ENCODE results near the gene ARL6.

The ARL6 gene

DNA sequence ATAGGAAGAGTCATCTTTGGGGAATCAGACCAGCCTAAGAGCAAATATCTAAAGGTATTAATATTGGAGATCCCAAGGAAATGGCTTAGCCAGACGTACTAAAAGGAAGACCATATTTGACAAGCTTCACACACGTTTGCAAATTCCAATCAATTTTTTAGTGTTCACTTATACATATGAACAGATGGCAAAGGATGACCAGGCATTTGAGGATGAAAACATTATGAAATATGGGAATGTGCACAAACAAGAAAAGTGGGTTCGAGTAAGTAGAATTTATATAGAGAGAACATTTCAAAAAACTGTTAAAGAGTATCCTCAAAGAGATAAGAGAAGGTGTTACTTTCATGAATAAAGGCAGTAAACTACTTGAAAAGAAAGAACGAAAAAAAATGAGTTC, 31.4 kb downstream of the ARL6 start:
- Histone ChIP-seq H3K4me3 (no peak overlapping the region), H3K36me3 (replicated peaks) (no peaks in the 10 kb centered on the region), H3K27me3 (ENCODE audit: low read depth) (no peaks in the 10 kb centered on the region), H3K4me1 (0 out of 2 replicates have a peak, but pooled peaks cover 5% of the 10 kb centered on the region), H3K9me3 (no peaks in the 10 kb centered on the region)
- DNase-seq (ENCODE audit: low spot score in 2 of 2), result no peak
- in situ Hi-C loops (cut with MboI; ENCODE audit: low sequenced_read_pairs), result loop anchor here (25.0 kb wide), 1 partner anchor 541 kb away; no protein-coding TSS in a partner anchor

DNA sequence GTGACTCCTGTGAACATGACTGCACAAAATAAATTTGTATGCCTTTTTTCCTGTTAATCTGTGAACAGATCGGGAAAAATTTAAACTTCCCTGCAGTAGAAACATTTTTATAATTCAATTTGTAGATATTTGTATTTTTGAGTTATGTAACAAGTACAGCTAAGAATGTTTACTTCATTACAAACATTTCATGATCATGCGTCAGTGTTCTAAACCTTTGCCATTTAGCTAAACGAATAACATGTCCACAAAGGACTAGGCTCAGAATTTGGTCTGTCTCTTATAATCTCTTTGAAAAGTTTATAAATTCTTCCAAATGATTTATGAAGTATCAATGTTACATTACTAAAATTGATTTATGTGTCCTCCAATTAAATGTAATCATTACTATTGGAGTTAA, 39.9 kb downstream of the ARL6 start:
- no peak overlapping the region for H3K4me3 ChIP-seq
- H3K9me3 ChIP-seq, result no peaks in the 10 kb centered on the region
- in situ Hi-C loops (cut with MboI; ENCODE audit: low sequenced_read_pairs), result no loop called here
- no peaks in the 10 kb centered on the region for H3K27me3 ChIP-seq (ENCODE audit: low read depth)
- 0 out of 2 replicates have a peak, but pooled peaks cover 5% of the 10 kb centered on the region for H3K4me1 ChIP-seq
- DNase-seq (ENCODE audit: low spot score in 2 of 2), result no peak
- no peaks in the 10 kb centered on the region for H3K36me3 ChIP-seq (replicated peaks)

DNA sequence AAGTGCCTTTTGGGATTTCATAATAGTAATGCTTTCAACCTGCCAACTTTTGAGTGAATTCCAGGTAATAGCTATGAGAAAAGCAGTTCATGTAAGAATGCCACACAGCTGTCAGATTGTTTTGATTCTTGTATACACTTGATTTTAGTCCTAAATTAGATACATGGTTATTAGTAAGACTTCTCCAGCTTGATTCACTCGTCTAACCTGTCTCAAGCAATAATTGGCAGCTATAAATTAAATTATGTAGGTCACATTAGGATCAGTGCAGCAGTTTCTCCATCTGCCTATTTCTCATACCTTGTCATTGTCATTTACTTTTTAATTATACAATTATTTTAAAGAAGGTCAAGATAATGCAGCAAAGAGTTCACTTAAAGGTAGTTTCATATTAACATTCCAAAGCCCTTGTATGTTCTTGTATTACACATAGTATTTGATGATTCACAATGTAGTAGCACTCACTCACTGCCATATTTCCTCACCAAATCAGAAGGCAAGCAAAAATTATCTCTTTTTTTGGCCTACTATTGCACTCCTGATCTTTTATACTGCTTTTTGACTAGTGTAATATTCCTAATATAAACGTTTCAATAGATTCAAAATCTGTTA, 46.3 kb downstream of the ARL6 start:
- H3K4me3 ChIP-seq, result no peak overlapping the region
- H3K4me1 ChIP-seq, result no peaks in the 10 kb centered on the region
- H3K27me3 ChIP-seq (ENCODE audit: low read depth), result no peaks in the 10 kb centered on the region
- in situ Hi-C loops (cut with MboI; ENCODE audit: low sequenced_read_pairs), result no loop called here
- no peak for DNase-seq (ENCODE audit: low spot score in 2 of 2)
- no peaks in the 10 kb centered on the region for H3K9me3 ChIP-seq
- H3K36me3 ChIP-seq (replicated peaks), result no peaks in the 10 kb centered on the region

DNA sequence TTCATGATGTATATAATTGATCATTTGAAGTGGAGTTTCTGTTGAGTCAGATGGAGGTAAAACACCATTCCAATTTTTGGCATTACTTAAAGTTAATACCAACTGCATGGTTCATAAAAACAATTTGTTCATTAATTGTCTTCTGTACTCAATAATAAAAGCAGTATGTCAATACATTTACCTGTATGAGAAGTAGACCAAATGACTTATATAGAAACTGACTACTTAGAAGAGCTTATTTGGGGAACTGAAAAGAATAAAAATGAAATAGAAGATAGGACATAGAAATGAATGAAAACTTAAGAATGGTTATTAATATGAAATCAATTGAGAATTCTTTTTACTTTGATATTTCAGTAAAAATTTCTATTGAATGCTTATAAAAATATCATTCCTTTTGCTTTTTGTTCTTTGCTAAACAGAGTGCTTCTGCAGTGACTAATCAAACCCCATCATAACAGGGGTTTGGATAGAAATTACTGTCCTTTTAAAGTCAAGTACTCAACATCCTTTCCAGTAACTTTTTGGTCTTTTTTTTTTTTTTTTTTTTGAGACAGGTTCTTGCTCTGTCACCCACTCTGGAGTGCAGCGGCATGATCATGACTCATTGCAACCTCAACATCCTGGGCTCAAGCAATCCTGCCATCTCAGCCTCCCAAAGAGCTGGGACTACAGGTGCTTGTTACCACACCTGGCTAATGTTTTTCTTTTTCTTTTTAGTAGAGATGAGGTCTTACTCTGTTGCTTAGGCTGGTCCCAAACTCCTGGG, 50.8 kb downstream of the ARL6 start:
- no peak for DNase-seq (ENCODE audit: low spot score in 2 of 2)
- in situ Hi-C loops (cut with MboI; ENCODE audit: low sequenced_read_pairs), result no loop called here
- Histone ChIP-seq H3K27me3 (ENCODE audit: low read depth) (no peaks in the 10 kb centered on the region), H3K4me3 (no peak overlapping the region), H3K4me1 (no peaks in the 10 kb centered on the region), H3K36me3 (replicated peaks) (no peaks in the 10 kb centered on the region), H3K9me3 (no peaks in the 10 kb centered on the region)

DNA sequence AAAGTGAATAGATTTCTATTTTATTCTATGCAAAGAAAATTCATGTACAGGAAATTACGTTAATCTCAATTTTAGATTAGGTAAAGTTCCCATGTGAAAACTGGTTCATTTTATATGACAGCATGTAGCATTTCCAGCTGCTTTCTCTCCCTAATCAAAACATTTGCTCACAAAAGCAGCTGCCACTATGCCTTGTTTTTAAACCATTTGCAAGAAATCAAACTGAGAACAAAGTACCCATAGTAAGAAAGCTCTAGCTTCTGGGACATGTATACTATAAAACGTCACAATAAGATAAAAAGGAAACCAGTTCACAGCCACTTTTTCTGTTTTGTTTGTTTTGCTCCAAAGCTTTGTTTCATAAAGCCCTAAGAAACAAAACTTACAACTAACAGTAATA, 52.3 kb downstream of the ARL6 start:
- Histone ChIP-seq H3K36me3 (replicated peaks) (no peaks in the 10 kb centered on the region), H3K27me3 (ENCODE audit: low read depth) (no peaks in the 10 kb centered on the region), H3K4me1 (peaks cover 3% of the 10 kb centered on the region; the same call in 1 of the 2 replicates), H3K4me3 (no peak overlapping the region), H3K9me3 (no peaks in the 10 kb centered on the region)
- in situ Hi-C loops (cut with MboI; ENCODE audit: low sequenced_read_pairs), result no loop called here
- no peak for DNase-seq (ENCODE audit: low spot score in 2 of 2)

DNA sequence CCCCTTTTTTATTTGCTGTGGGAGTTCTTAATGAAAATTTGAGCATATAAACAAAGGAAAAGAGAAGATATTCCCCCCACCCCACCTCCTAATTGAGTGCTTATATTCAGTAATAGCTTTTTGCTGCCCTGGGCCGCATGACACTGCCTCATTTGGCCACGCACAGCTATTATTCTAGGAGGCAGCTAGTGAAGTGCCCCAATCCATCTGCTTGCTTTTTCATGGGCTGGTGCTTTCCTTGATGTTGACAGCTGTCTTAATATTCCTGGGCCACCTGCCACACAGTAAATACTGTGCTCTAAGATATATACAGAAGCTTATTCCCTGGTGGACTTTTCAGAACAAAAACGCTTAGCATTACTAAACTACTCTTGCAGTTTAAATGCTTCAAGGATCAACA, 53.4 kb downstream of the ARL6 start:
- no peaks in the 10 kb centered on the region for H3K36me3 ChIP-seq (replicated peaks)
- H3K27me3 ChIP-seq (ENCODE audit: low read depth), result no peaks in the 10 kb centered on the region
- no peaks in the 10 kb centered on the region for H3K9me3 ChIP-seq
- H3K4me3 ChIP-seq, result no peak overlapping the region
- no peak for DNase-seq (ENCODE audit: low spot score in 2 of 2)
- peaks cover 3% of the 10 kb centered on the region; the same call in 1 of the 2 replicates for H3K4me1 ChIP-seq
- in situ Hi-C loops (cut with MboI; ENCODE audit: low sequenced_read_pairs), result no loop called here

DNA sequence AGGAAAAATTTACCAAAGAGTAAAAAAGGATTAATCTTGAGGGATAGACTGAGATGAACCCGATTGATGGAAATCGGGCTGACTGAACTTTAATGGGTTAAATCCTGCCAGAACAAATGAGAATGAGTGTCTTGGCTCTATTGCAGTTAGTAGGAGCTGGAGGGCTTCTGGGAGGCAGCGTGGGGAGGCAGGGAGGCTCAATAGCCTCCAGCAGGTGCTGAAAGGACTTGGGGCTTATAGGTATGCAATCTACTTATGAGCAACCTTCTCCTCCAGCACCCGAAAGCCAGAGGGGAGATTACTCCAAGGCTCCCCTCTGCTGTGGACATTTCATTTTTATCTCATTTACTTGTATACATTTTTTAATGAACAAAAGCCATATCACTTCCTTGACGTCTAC, 56.2 kb downstream of the ARL6 start:
- Histone ChIP-seq H3K36me3 (replicated peaks) (no peaks in the 10 kb centered on the region), H3K4me3 (peak overlapping the region; percentile 81; the same call in 1 of the 2 replicates), H3K27me3 (ENCODE audit: low read depth) (no peaks in the 10 kb centered on the region), H3K4me1 (peaks cover 3% of the 10 kb centered on the region), H3K9me3 (no peaks in the 10 kb centered on the region)
- in situ Hi-C loops (cut with MboI; ENCODE audit: low sequenced_read_pairs), result no loop called here
- no peak for DNase-seq (ENCODE audit: low spot score in 2 of 2)

DNA sequence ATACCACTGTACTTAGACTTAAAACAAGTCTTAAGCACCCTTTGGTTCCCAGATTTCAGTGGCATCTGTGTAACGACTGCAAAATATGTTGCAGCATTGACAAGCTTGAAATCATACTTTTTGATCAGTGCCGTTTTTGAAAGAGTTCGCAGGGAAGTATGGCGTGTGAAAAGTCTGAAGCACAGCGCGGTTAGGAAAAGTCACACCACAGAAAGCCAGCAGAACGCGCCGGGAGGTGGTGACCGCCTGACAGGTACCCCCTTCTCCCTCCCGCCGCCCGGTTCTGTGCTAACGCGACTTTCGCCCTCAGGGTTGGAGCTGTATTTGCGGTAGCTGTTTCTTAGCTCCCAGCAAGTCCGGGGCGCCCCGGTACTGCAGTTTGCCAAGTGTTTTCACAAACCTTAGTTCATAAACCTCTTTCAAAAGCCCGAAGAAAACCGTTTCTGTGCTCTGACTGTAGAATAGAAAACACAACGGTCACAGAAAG, 56.8 kb downstream of the ARL6 start:
- DNase-seq (ENCODE audit: low spot score in 2 of 2), result peak in 1 of 2 experiments; percentile 62
- in situ Hi-C loops (cut with MboI; ENCODE audit: low sequenced_read_pairs), result no loop called here
- Histone ChIP-seq H3K36me3 (replicated peaks) (no peaks in the 10 kb centered on the region), H3K4me3 (peak overlapping the region; percentile 81), H3K4me1 (peaks cover 3% of the 10 kb centered on the region), H3K27me3 (ENCODE audit: low read depth) (no peaks in the 10 kb centered on the region), H3K9me3 (no peaks in the 10 kb centered on the region)

DNA sequence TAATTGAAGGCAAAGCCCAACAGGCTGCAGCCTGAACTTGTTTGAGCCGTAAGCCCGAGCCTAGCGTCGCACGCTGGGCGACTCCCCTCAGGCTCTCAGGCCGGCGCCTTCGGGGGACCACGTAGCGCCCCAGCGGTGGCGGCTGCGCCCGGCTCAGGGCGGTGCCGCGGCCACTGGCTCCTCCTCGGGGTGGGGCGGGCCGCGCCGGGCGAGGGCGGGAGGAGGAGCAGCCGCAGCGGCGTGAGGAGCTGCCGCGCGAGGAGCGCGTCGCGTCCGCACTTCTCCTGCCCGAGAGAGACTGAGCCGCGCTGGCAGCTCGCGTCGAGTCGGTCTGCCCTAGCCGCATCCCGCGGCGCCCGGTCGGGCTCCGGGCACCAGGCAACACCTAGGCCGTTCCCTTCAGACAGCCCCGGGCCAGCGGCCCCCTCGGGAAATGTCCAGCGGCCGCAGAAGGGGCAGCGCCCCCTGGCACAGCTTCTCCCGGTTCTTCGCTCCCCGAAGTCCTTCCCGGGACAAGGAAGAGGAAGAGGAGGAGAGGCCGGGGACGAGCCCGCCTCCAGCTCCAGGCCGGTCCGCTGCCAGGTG, 57.3 kb downstream of the ARL6 start, which contains the start of gene CRYBG3:
Gene CRYBG3 (plus strand): TSS at position 238 of the 585 bp plus-strand sequence. CDS start 196 bp downstream, at position 434.
- Histone ChIP-seq H3K4me1 (peaks cover 3% of the 10 kb centered on the region), H3K4me3 (peak within 1 kb of the TSS; percentile 81), H3K27me3 (ENCODE audit: low read depth) (no peaks in the 10 kb centered on the region), H3K36me3 (replicated peaks) (no peaks in the 10 kb centered on the region), H3K9me3 (no peaks in the 10 kb centered on the region)
- in situ Hi-C loops (cut with MboI; ENCODE audit: low sequenced_read_pairs), result no loop called here
- peak; percentile 66 to 85 for DNase-seq (ENCODE audit: low spot score in 2 of 2)

DNA sequence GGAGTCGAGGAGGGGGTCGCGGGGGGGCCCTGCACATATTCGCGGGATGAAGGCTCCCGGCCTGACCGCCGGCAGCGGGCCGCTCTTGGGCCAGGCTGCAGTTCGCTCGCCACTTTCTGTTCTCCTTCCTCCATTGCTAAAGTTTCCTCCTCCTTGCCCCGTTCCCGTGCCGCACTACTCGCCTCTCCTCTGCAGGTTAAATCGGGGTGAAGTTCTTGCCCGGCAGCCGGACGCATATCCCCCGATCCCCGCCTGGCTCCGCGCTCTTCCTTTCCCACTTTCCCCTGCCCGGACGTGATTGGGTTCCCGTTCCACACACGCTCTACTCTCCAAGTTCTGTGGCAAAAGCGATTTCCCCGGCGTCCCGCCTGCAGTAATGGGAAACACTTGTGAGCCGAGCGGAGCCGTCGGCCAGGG, 57.8 kb downstream of the ARL6 start:
- Histone ChIP-seq H3K4me3 (peak overlapping the region; percentile 81), H3K36me3 (replicated peaks) (no peaks in the 10 kb centered on the region), H3K27me3 (ENCODE audit: low read depth) (no peaks in the 10 kb centered on the region), H3K4me1 (peaks cover 3% of the 10 kb centered on the region), H3K9me3 (no peaks in the 10 kb centered on the region)
- in situ Hi-C loops (cut with MboI; ENCODE audit: low sequenced_read_pairs), result no loop called here
- DNase-seq (ENCODE audit: low spot score in 2 of 2), result peak; percentile 23 to 62

DNA sequence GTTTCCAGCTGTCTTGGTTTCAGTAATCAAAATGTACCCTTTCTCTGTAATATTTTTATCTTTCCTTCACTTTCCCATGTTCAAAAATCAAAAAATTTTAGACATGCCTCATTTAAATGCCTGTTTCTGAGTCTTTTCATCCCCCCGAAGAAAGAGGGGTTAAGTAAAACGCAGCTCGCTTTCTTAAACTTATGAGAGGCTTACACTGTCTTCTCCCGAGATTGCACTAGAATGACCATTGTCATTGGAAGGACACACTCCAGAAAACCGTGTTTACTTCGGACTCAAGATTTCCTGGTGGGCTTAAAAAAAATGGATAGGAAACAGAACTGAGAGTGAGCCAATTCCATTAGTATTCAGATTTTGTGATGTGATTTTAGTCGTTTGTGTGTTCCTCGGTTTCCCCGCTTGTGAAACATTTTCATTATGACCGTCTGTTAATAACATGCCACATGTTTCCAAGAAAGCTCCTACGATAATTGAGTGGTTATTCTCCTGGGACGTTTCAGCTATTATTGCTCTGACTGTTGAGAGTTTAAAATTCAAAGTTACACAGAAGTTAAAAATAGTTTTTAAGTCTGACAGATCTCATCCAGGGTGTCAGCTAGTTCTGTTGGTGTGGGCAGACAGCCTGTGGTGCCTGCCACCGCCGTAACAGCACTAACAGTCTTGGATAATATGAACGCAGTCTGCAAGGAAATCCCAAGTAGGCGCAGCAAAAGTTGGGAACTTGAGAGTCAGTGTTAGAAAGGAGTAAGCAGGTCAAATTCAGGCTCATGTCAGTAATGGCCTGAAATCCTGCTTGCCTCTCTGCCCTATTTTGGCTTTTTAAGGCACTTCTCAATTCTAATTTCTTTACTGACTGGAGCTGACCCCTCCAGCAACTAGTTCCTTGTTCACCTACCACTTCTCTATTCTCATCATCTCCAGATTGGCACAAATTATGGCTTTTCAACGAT, 58.8 kb downstream of the ARL6 start:
- peak overlapping the region; percentile 81 for H3K4me3 ChIP-seq
- H3K27me3 ChIP-seq (ENCODE audit: low read depth), result no peaks in the 10 kb centered on the region
- in situ Hi-C loops (cut with MboI; ENCODE audit: low sequenced_read_pairs), result no loop called here
- no peaks in the 10 kb centered on the region for H3K36me3 ChIP-seq (replicated peaks)
- peaks cover 6% of the 10 kb centered on the region for H3K4me1 ChIP-seq
- no peaks in the 10 kb centered on the region for H3K9me3 ChIP-seq
- DNase-seq (ENCODE audit: low spot score in 2 of 2), result peak in 1 of 2 experiments; percentile 19

DNA sequence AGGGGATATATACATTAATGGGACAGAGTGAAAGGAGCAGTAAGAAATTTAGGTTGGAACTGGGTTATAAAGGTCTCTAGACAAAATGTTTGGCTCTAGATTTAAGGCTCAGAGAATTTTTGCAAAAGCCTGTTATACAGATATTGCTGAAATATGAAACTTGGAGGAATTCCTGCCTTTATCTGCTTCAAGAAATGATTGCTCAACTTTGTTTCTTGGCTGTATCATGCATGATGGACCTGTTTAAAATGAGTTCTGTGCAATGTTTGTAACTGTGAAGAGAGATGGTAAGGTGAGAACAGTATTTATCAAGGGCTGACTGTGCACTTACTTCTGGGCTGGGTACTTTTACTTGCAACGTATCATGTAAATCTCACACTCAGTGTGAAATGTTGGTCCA, 60.5 kb downstream of the ARL6 start:
- in situ Hi-C loops (cut with MboI; ENCODE audit: low sequenced_read_pairs), result no loop called here
- Histone ChIP-seq H3K4me1 (peaks cover 6% of the 10 kb centered on the region), H3K4me3 (no peak overlapping the region), H3K9me3 (no peaks in the 10 kb centered on the region), H3K36me3 (replicated peaks) (no peaks in the 10 kb centered on the region), H3K27me3 (ENCODE audit: low read depth) (no peaks in the 10 kb centered on the region)
- no peak for DNase-seq (ENCODE audit: low spot score in 2 of 2)

All from HAP-1 (cell line).